ENCODE data around the gene HUNK.
"Not testable (repeated sequence)": the region's sequence is repeated elsewhere in the genome, so short reads cannot be mapped to it uniquely, and the experiment has no call there.

DNA sequence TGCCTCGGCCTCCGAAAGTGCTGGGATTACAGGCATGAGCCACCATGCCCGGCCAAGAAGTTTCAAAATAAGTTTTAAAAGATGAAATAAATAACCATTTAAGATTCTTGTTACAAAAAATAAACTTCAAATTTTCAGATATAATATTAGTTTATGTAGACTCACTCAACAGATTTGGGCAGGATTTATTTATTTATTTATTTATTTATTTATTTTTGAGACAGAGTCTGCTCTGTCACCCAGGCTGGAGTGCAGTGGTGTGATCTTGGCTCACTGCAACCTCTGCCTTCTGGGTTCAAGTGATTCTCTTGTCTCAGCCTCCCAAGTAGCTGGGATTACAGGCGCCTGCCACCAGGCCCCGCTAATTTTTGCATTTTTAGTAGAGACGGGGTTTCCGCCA, 15.2 kb upstream of the HUNK start:
- not testable (repeated sequence) for TF ChIP-seq CTCF (IDR thresholded peaks at IDR 0.05; ENCODE audit: low read length); EZH2 (optimal IDR thresholded peaks at IDR 0.05; ENCODE audit: low read depth, low read length); EZH2phosphoT487 (IDR thresholded peaks at IDR 0.05; ENCODE audit: low read length)

Measured in MM.1S (cell line).